H9 (cell line): ENCODE measurements around the gene RAB17. TPM values are rescaled to one million over a fixed set of nuclear protein-coding genes. Genes with fewer than 3 reads are reported as not detected.

Source experiments
- DNase-seq: peaks from one replicate; pipeline ENCODE4 v3.0.0-alpha.2; 2017
- H2AFZ ChIP-seq: one replicate; pipeline ENCODE4 v1.6.1; 2013; ENCODE audit warnings: mild to moderate bottlenecking, low read length, control low read depth, moderate library complexity
- H2AK5ac ChIP-seq: 2 replicates; pipeline ENCODE4 v1.6.1; 2013; ENCODE audit warnings: low read length, control low read depth, mixed read lengths; ENCODE audit not compliant: insufficient read length
- H2BK120ac ChIP-seq: one replicate; pipeline ENCODE4 v1.6.1; 2013; ENCODE audit warnings: low read depth, mild to moderate bottlenecking, low read length, control low read depth, inconsistent platforms; ENCODE audit not compliant: poor library complexity, severe bottlenecking
- H2BK12ac ChIP-seq: 2 replicates; pipeline ENCODE4 v1.6.1; 2013; ENCODE audit warnings: low read length, control low read depth, mixed read lengths, low read depth; ENCODE audit not compliant: insufficient read length
- H2BK15ac ChIP-seq: 2 replicates; pipeline ENCODE4 v1.6.1; 2013; ENCODE audit warnings: low read depth, low read length, control low read depth
- H2BK20ac ChIP-seq: one replicate; pipeline ENCODE4 v1.6.1; 2013; ENCODE audit warnings: low read depth, mild to moderate bottlenecking, low read length, control low read depth, inconsistent platforms; ENCODE audit not compliant: poor library complexity, severe bottlenecking
- H2BK5ac ChIP-seq: 2 replicates; pipeline ENCODE4 v1.6.1; 2013; ENCODE audit warnings: low read length, control low read depth, mixed read lengths; ENCODE audit not compliant: insufficient read length
- H3K14ac ChIP-seq: 2 replicates; pipeline ENCODE4 v1.6.1; 2013; ENCODE audit warnings: low read length, control low read depth; ENCODE audit not compliant: insufficient read depth
- H3K18ac ChIP-seq: 2 replicates; pipeline ENCODE4 v1.6.1; 2013; ENCODE audit warnings: low read depth, mild to moderate bottlenecking, mixed read lengths, low read length, control low read depth; ENCODE audit not compliant: insufficient read length
- H3K23ac ChIP-seq: 2 replicates; pipeline ENCODE4 v1.6.1; 2013; ENCODE audit warnings: low read length, control low read depth, mixed read lengths, low read depth; ENCODE audit not compliant: insufficient read length
- H3K23me2 ChIP-seq: 2 replicates; pipeline ENCODE4 v1.6.1; 2013; ENCODE audit warnings: low read depth, mild to moderate bottlenecking, mixed read lengths, low read length, control low read depth; ENCODE audit not compliant: insufficient read length, poor library complexity, severe bottlenecking
- H3K27ac ChIP-seq: 2 replicates; pipeline ENCODE4 v1.5.1; 2013; ENCODE audit warnings: low read length, control low read depth, mixed read lengths, low read depth; ENCODE audit not compliant: insufficient read length
- H3K27me3 ChIP-seq: 2 replicates; pipeline ENCODE4 v1.6.1; 2013; ENCODE audit warnings: low read length, control low read depth, inconsistent platforms; ENCODE audit not compliant: insufficient read depth
- H3K4ac ChIP-seq: 2 replicates; pipeline ENCODE4 v1.6.1; 2013; ENCODE audit warnings: low read depth, mild to moderate bottlenecking, control low read depth, inconsistent platforms, low read length, moderate library complexity
- H3K4me1 ChIP-seq: 2 replicates; pipeline ENCODE4 v1.6.1; 2013; ENCODE audit warnings: low read length, control low read depth, inconsistent platforms; ENCODE audit not compliant: insufficient read depth
- H3K4me2 ChIP-seq: 2 replicates; pipeline ENCODE4 v1.6.1; 2013; ENCODE audit warnings: low read length, control low read depth, mixed read lengths; ENCODE audit not compliant: insufficient read length, insufficient read depth
- H3K56ac ChIP-seq: 2 replicates; pipeline ENCODE4 v1.6.1; 2013; ENCODE audit warnings: low read depth, mild to moderate bottlenecking, mixed read lengths, low read length, control low read depth; ENCODE audit not compliant: insufficient read length
- H3K79me1 ChIP-seq: 2 replicates; pipeline ENCODE4 v1.6.1; 2013; ENCODE audit warnings: low read depth, mild to moderate bottlenecking, moderate library complexity, low read length, control low read depth, inconsistent platforms; ENCODE audit not compliant: insufficient read depth, poor library complexity, severe bottlenecking
- H3K79me2 ChIP-seq: 2 replicates; pipeline ENCODE4 v1.6.1; 2013; ENCODE audit warnings: low read length, control low read depth, inconsistent platforms; ENCODE audit not compliant: insufficient read depth
- H3K9ac ChIP-seq: 2 replicates; pipeline ENCODE4 v1.6.1; 2013; ENCODE audit warnings: low read length, control low read depth, mixed read lengths; ENCODE audit not compliant: insufficient read length; ENCODE audit errors: extremely low read depth
- H3K9me3 ChIP-seq: one replicate; pipeline ENCODE4 v1.6.1; 2013; ENCODE audit warnings: low read depth, low read length, inconsistent platforms; ENCODE audit not compliant: control insufficient read depth
- H3T11ph ChIP-seq: one replicate; pipeline ENCODE4 v1.6.1; 2013; ENCODE audit warnings: mild to moderate bottlenecking, low read length, control low read depth, inconsistent platforms
- H4K20me1 ChIP-seq: one replicate; pipeline ENCODE4 v1.6.1; 2013; ENCODE audit not compliant: control insufficient read depth, insufficient read length, insufficient read depth
- H4K5ac ChIP-seq: 2 replicates; pipeline ENCODE4 v1.6.1; 2013; ENCODE audit warnings: low read depth, mild to moderate bottlenecking, mixed read lengths, low read length, control low read depth; ENCODE audit not compliant: insufficient read length
- H4K8ac ChIP-seq: replicated peaks from 2 replicates; pipeline ENCODE4 v1.6.1; 2013; ENCODE audit warnings: low read length, control low read depth, mixed read lengths, low read depth; ENCODE audit not compliant: insufficient read length
- H4K91ac ChIP-seq: 2 replicates; pipeline ENCODE4 v1.6.1; 2013; ENCODE audit warnings: low read depth, mild to moderate bottlenecking, moderate library complexity, mixed read lengths, low read length, control low read depth; ENCODE audit not compliant: insufficient read length
- H3K27ac Mint-ChIP-seq, 3 experiments: 2 replicates in 2 of 3; 3 replicates in 1 of 3; pipeline ENCODE4 v1.8.0; 2020 to 2021; ENCODE audit warnings: mixed read lengths in 3 of 3, mild to moderate bottlenecking in 1 of 3, moderate library complexity in 1 of 3
- H3K27me3 Mint-ChIP-seq: 2 replicates; pipeline ENCODE4 v1.8.0; 2021; ENCODE audit warnings: low read depth, mild to moderate bottlenecking, moderate library complexity, mixed read lengths
- H3K36me3 Mint-ChIP-seq, 3 experiments: 2 replicates in 2 of 3; 3 replicates in 1 of 3; pipeline ENCODE4 v1.8.0; 2020 to 2021; ENCODE audit warnings: low read depth in 3 of 3, mixed read lengths in 3 of 3; ENCODE audit not compliant: insufficient read depth in 1 of 3
- H3K4me1 Mint-ChIP-seq, 2 experiments: 2 replicates each; pipeline ENCODE4 v1.8.0; 2020; ENCODE audit warnings: mixed read lengths in 2 of 2
- H3K4me3 Mint-ChIP-seq, 2 experiments: 2 replicates in 1 of 2; 3 replicates in 1 of 2; pipeline ENCODE4 v1.8.0; 2020 to 2021; ENCODE audit warnings: mild to moderate bottlenecking in 2 of 2, mixed read lengths in 2 of 2, moderate library complexity in 1 of 2
- H3K9me3 Mint-ChIP-seq, 2 experiments: 2 replicates in 1 of 2; 3 replicates in 1 of 2; pipeline ENCODE4 v1.8.0; 2020; ENCODE audit warnings: mild to moderate bottlenecking in 2 of 2, mixed read lengths in 2 of 2, moderate library complexity in 1 of 2
- CTCF ChIP-seq: fragments of 200-600 bp; sonication (generic); conservative IDR thresholded peaks from 3 replicates; pipeline ENCODE4 v1.8.0; 2021; ENCODE audit warnings: antibody characterized with exemption, mild to moderate bottlenecking
- WGBS: extraction: QIAGEN DNeasy Blood & Tissue Kit; methylation state at CpG from one replicate; pipeline ENCODE4 v1.1.7; 2013; ENCODE audit warnings: missing lambda C conversion rate, low lambda C conversion rate, mixed read lengths; ENCODE audit not compliant: insufficient read length; ENCODE audit errors: extremely low coverage; 5-methylcytosine and 5-hydroxymethylcytosine counted together
- total RNA-seq: library from RNA; stranded (reverse); gene quantifications from 2 replicates; pipeline ENCODE4 v1.2.1, GENCODE V29; 2021

The RAB17 gene
- total RNA-seq, 1 experiment from 2014 or later: 31.9 TPM

GRCh38 chr2:237573721-237574415 is 16.7 kb downstream of the RAB17 start:
- Histone ChIP-seq H2BK5ac (no peak overlapping the region), H2AFZ (no peak overlapping the region), H3K27me3 (no peaks in the 10 kb centered on the region), H2BK15ac (no peak overlapping the region), H3K4ac (no peak overlapping the region), H3T11ph (no peak overlapping the region), H2AK5ac (no peak overlapping the region), H3K14ac (no peak overlapping the region), H3K23me2 (no peaks in the 10 kb centered on the region), H4K20me1 (no peaks in the 10 kb centered on the region), H4K5ac (no peak overlapping the region), H3K9ac (no peak overlapping the region), H3K27ac (no peak overlapping the region), H3K4me2 (no peak overlapping the region), H2BK12ac (no peak overlapping the region), H3K79me2 (no peaks in the 10 kb centered on the region), H3K4me1 (0 out of 2 replicates have a peak, but pooled peaks cover 3% of the 10 kb centered on the region), H3K56ac (no peak overlapping the region), H3K23ac (no peak overlapping the region), H2BK120ac (no peak overlapping the region), H3K79me1 (no peaks in the 10 kb centered on the region), H2BK20ac (no peak overlapping the region), H3K9me3 (no peaks in the 10 kb centered on the region), H3K18ac (no peak overlapping the region), H4K8ac (no peak overlapping the region), H4K91ac (no peak overlapping the region)
- H3K36me3 Mint-ChIP-seq: peaks cover 0 to 28% (median 5%) of the 10 kb centered on the region in 3 experiments; a peak in 4 of 7 replicates
- peak overlapping the region in 1 of 3 experiments; percentile 88; a peak in 4 of 7 replicates for H3K27ac Mint-ChIP-seq
- WGBS: no CpG with 5 or more reads among the region's 8 CpGs
- DNase-seq: no peak
- H3K9me3 Mint-ChIP-seq: no peaks in the 10 kb centered on the region
- H3K4me1 Mint-ChIP-seq: peaks cover 13 to 14% of the 10 kb centered on the region in 2 experiments
- no peaks in the 10 kb centered on the region for H3K27me3 Mint-ChIP-seq
- H3K4me3 Mint-ChIP-seq: no peak overlapping the region
- no peak for TF ChIP-seq CTCF
